Ishikawa (cell line): ENCODE results near the gene BRAT1.

Source experiments
- CEBPB ChIP-seq: IDR thresholded peaks from 2 replicates; pipeline ENCODE4 v1.6.1; 2012
- EGR1 ChIP-seq: IDR thresholded peaks from 2 replicates; pipeline ENCODE4 v1.6.1; 2012
- EP300 ChIP-seq: IDR thresholded peaks from 2 replicates; pipeline ENCODE4 v1.6.1; 2012; ENCODE audit warnings: borderline replicate concordance
- FOXM1 ChIP-seq: IDR thresholded peaks from 2 replicates; pipeline ENCODE4 v1.6.1; 2012; ENCODE audit warnings: low read depth, borderline replicate concordance
- NFIC ChIP-seq: IDR thresholded peaks from 2 replicates; pipeline ENCODE4 v1.6.1; 2012
- TAF1 ChIP-seq: IDR thresholded peaks from 2 replicates; pipeline ENCODE4 v1.6.1; 2012; ENCODE audit warnings: low read depth, mild to moderate bottlenecking
- YY1 ChIP-seq: IDR thresholded peaks from 2 replicates; pipeline ENCODE4 v1.6.1; 2012; ENCODE audit warnings: low read depth
- TF ChIP-seq, protein P1 (sequence below): IDR thresholded peaks from 2 replicates; pipeline ENCODE4 v1.6.1; 2012
- TF ChIP-seq, protein P2 (sequence below): IDR thresholded peaks from 2 replicates; pipeline ENCODE4 v1.6.1; 2012; ENCODE audit warnings: low read depth, mild to moderate bottlenecking
- TF ChIP-seq, protein P3 (sequence below): IDR thresholded peaks from 2 replicates; pipeline ENCODE4 v1.6.1; 2012

DNA sequence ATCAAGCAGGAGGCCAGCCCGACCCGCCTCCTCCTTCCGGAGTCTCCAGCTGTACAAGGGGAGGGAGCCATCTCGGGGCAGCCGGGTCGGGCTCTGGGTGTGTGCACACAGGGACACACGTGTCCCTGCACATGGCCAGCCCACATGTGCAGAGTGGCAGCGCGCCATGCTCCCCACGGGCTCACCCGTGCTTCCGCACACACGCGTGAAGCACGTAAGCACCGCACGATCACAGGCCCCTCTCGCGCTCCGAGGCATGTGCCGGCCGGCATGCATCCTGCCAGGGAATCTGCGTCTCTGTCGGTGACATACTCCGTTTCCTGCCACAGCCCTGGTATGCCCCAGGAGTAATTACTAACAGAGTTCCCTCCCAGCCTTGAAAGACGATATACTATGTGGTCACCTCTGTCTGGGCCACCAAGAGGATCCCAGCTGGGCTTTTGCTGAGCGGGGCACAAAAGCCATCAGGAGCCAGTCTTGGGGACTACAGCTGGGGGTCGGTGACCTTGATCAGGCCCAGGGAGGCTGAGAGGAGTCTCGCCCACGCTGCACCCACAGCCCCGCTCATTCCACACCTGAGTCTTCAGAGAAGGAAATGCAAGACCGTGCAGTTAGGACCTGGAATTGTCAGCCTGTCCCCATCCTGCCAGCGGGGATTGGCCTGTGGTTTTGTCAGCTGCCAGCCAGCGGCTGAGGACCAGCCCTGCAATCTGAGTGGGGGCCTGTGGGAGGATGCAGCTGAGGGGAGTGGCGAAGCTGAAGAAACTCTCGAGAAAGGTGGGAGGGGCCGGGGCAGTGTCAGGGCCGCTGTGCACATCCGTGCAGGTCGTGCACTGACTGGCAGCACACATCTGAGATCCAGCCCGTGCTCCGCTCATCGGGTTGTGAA, 46.8 kb downstream of the BRAT1 start:
- TF ChIP-seq, protein P1, sequence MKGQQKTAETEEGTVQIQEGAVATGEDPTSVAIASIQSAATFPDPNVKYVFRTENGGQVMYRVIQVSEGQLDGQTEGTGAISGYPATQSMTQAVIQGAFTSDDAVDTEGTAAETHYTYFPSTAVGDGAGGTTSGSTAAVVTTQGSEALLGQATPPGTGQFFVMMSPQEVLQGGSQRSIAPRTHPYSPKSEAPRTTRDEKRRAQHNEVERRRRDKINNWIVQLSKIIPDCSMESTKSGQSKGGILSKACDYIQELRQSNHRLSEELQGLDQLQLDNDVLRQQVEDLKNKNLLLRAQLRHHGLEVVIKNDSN, result no peak
- TF ChIP-seq EP300 (peak; percentile 16; the same call in 1 of the 2 replicates), NFIC (no peak), CEBPB (no peak), YY1 (no peak), FOXM1 (no peak), EGR1 (0 out of 2 replicates have a peak, but pooled peaks have one; percentile 29), TAF1 (no peak)
- TF ChIP-seq, protein P2, sequence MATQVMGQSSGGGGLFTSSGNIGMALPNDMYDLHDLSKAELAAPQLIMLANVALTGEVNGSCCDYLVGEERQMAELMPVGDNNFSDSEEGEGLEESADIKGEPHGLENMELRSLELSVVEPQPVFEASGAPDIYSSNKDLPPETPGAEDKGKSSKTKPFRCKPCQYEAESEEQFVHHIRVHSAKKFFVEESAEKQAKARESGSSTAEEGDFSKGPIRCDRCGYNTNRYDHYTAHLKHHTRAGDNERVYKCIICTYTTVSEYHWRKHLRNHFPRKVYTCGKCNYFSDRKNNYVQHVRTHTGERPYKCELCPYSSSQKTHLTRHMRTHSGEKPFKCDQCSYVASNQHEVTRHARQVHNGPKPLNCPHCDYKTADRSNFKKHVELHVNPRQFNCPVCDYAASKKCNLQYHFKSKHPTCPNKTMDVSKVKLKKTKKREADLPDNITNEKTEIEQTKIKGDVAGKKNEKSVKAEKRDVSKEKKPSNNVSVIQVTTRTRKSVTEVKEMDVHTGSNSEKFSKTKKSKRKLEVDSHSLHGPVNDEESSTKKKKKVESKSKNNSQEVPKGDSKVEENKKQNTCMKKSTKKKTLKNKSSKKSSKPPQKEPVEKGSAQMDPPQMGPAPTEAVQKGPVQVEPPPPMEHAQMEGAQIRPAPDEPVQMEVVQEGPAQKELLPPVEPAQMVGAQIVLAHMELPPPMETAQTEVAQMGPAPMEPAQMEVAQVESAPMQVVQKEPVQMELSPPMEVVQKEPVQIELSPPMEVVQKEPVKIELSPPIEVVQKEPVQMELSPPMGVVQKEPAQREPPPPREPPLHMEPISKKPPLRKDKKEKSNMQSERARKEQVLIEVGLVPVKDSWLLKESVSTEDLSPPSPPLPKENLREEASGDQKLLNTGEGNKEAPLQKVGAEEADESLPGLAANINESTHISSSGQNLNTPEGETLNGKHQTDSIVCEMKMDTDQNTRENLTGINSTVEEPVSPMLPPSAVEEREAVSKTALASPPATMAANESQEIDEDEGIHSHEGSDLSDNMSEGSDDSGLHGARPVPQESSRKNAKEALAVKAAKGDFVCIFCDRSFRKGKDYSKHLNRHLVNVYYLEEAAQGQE, result no peak
- TF ChIP-seq, protein P3, sequence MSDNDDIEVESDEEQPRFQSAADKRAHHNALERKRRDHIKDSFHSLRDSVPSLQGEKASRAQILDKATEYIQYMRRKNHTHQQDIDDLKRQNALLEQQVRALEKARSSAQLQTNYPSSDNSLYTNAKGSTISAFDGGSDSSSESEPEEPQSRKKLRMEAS, result peak; percentile 85
